ENCODE data around the gene SOX4.

Gene SOX4

DNA sequence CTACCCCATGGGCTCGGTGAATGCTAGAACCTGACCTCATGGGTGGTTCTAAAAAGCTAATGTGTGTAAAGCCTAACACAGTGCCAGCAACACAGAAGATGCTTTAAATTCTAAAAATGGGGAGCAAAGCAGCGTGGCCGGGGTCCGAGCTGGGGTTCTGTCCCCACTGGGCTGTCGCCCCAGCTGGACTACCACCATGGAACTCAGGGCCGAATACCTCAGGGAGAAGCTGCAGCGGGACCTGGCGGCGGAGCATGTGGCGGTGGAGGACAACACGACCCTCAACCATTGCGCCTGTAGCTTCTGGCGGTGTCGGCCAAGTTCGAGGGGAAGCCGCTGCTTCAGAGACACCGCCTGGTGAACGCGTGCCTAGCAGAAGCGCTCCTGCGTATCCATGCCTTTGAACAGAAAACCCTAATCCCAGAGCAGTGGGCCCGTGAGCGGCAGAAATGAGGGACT is 8.4 kb downstream of the SOX4 start:
- peaks cover 12% of the 10 kb centered on the region for H3K4me1 ChIP-seq (ENCODE audit: control insufficient read depth, insufficient read depth, low read length)
- ChIA-PET POLR2A (interaction anchor here (0.6 to 1.5 kb wide), 11 partner anchors 9 to 727 kb away, joined by 3 to 18 read pairs (median 4); partner anchors contain the start of gene SOX4), CTCF (no interaction called here)
- no peak overlapping the region for H3K27ac ChIP-seq (ENCODE audit: extremely low read depth, low read depth, low read length)
- no peak overlapping the region for H3K4me3 ChIP-seq (ENCODE audit: low read depth, low read length)
- TF ChIP-seq SETDB1 (IDR thresholded peaks at IDR 0.05; ENCODE audit: insufficient read length, low read length) (no peak), ZNF202 (tag by site-specific recombination; IDR thresholded peaks at IDR 0.05; ENCODE audit: borderline replicate concordance) (peak; percentile 81; the same call in 1 of the 2 replicates), ZNF157 (tag by site-specific recombination; IDR thresholded peaks at IDR 0.05) (no peak)
- no peaks in the 10 kb centered on the region for H3K9me3 ChIP-seq (ENCODE audit: control insufficient read depth, insufficient read depth, low read depth, low read length)
- H3K36me3 ChIP-seq (ENCODE audit: control insufficient read depth in 2 of 2, insufficient read depth in 1 of 2, low read length in 2 of 2), result peaks cover 19 to 27% of the 10 kb centered on the region in 2 experiments

DNA sequence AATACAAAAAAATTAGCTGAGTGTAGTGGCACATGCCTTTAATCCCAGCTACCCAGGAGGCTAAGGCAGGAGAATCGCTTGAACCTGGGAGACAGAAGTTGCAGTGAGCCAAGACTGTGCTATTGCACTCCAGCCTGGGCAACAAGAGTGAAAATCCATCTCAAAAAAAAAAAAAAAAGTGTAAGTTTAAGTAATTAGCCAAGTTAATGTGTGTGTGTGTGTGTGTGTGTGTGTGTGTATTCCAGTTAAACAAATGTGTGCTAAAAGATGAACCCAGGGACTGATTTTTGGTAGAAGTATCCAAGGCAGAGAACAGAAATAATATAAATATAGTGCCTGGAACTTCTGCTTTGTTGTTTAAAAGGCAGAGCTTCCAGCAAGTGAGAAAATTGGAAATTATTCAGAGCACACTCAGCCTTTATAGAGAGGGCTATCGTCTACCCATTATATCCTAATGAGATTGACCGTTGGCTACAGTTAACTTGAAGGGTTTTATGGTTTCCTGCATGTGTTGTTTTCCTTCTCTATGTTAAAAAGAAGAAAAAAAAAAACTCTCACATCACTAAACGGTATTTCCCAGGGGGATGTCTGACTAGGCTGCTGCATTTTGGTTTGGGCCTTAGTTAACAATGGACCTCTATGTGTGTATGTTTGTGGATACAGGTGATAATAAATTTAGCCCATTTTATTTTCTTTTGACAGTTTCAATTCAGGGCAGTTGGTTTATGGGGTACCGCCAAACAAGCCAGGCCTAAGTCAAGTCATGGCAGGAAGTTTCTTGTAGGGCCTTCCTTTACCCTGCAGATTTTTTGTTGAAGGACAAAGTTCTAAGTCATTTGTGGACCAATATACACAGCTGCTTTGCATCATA is 9.8 kb downstream of the SOX4 start:
- Histone ChIP-seq H3K9me3 (ENCODE audit: control insufficient read depth, insufficient read depth, low read depth, low read length) (no peaks in the 10 kb centered on the region), H3K4me3 (ENCODE audit: low read depth, low read length) (no peak overlapping the region), H3K27ac (ENCODE audit: extremely low read depth, low read depth, low read length) (peak overlapping the region; percentile 21), H3K36me3 (ENCODE audit: control insufficient read depth in 2 of 2, insufficient read depth in 1 of 2, low read length in 2 of 2) (peaks cover 7 to 16% of the 10 kb centered on the region in 2 experiments; a peak in 2 of 3 replicates), H3K4me1 (ENCODE audit: control insufficient read depth, insufficient read depth, low read length) (peaks cover 12% of the 10 kb centered on the region)
- POLR2A ChIA-PET, result interaction anchor here (0.7 to 1.4 kb wide), 5 partner anchors 10 to 761 kb away, joined by 3 to 10 read pairs (median 5); partner anchors contain the start of gene SOX4
- CTCF ChIA-PET, result interaction anchor here (0.6 kb wide), 1 partner anchor 149 kb away, joined by 5 read pairs; no protein-coding TSS in a partner anchor
- TF ChIP-seq ZNF426 (tag by site-specific recombination; IDR thresholded peaks at IDR 0.05) (no peak), ZNF37A (tag by site-specific recombination; IDR thresholded peaks at IDR 0.05) (no peak), ZFP37 (tag by site-specific recombination; IDR thresholded peaks at IDR 0.05) (no peak), KLF1 (tag by site-specific recombination; IDR thresholded peaks at IDR 0.05) (no peak), SP2 (tag by site-specific recombination; IDR thresholded peaks at IDR 0.05) (no peak), TCF7L2 (IDR thresholded peaks at IDR 0.05; ENCODE audit: borderline replicate concordance, low read depth, low read length) (no peak), SCRT1 (tag by site-specific recombination; IDR thresholded peaks at IDR 0.05; ENCODE audit: borderline replicate concordance) (no peak), ZNF501 (tag by site-specific recombination; IDR thresholded peaks at IDR 0.05) (no peak), OVOL3 (tag by site-specific recombination; IDR thresholded peaks at IDR 0.05) (no peak), ZNF747 (tag by site-specific recombination; IDR thresholded peaks at IDR 0.05) (no peak), ZNF561 (tag by site-specific recombination; IDR thresholded peaks at IDR 0.05; ENCODE audit: borderline replicate concordance) (peak; percentile 28; the same call in 1 of the 2 replicates), ZNF677 (tag by site-specific recombination; IDR thresholded peaks at IDR 0.05) (no peak), HOXD13 (CRISPR knock-in tag; IDR thresholded peaks at IDR 0.05; ENCODE audit: borderline replicate concordance) (no peak), ZNF266 (tag by site-specific recombination; IDR thresholded peaks at IDR 0.05; ENCODE audit: low read depth) (no peak), RBAK (tag by site-specific recombination; IDR thresholded peaks at IDR 0.05) (no peak)
- TF ChIP-seq, protein P1, sequence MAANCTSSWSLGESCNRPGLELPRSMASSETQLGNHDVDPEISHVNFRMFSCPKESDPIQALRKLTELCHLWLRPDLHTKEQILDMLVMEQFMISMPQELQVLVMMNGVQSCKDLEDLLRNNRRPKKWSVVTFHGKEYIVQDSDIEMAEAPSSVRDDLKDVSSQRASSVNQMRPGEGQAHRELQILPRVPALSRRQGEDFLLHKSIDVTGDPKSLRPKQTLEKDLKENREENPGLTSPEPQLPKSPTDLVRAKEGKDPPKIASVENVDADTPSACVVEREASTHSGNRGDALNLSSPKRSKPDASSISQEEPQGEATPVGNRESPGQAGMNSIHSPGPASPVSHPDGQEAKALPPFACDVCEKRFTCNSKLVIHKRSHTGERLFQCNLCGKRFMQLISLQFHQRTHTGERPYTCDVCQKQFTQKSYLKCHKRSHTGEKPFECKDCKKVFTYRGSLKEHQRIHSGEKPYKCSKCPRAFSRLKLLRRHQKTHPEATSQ (tag by site-specific recombination; IDR thresholded peaks at IDR 0.05), result no peak
- TF ChIP-seq, protein P2, sequence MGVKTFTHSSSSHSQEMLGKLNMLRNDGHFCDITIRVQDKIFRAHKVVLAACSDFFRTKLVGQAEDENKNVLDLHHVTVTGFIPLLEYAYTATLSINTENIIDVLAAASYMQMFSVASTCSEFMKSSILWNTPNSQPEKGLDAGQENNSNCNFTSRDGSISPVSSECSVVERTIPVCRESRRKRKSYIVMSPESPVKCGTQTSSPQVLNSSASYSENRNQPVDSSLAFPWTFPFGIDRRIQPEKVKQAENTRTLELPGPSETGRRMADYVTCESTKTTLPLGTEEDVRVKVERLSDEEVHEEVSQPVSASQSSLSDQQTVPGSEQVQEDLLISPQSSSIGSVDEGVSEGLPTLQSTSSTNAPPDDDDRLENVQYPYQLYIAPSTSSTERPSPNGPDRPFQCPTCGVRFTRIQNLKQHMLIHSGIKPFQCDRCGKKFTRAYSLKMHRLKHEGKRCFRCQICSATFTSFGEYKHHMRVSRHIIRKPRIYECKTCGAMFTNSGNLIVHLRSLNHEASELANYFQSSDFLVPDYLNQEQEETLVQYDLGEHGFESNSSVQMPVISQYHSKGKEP (tag by site-specific recombination; IDR thresholded peaks at IDR 0.05), result peak; percentile 45; the same call in 1 of the 2 replicates
- TF ChIP-seq, protein P3, sequence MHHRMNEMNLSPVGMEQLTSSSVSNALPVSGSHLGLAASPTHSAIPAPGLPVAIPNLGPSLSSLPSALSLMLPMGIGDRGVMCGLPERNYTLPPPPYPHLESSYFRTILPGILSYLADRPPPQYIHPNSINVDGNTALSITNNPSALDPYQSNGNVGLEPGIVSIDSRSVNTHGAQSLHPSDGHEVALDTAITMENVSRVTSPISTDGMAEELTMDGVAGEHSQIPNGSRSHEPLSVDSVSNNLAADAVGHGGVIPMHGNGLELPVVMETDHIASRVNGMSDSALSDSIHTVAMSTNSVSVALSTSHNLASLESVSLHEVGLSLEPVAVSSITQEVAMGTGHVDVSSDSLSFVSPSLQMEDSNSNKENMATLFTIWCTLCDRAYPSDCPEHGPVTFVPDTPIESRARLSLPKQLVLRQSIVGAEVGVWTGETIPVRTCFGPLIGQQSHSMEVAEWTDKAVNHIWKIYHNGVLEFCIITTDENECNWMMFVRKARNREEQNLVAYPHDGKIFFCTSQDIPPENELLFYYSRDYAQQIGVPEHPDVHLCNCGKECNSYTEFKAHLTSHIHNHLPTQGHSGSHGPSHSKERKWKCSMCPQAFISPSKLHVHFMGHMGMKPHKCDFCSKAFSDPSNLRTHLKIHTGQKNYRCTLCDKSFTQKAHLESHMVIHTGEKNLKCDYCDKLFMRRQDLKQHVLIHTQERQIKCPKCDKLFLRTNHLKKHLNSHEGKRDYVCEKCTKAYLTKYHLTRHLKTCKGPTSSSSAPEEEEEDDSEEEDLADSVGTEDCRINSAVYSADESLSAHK (tag by site-specific recombination; IDR thresholded peaks at IDR 0.05), result peak; percentile 80
- TF ChIP-seq, protein P4, sequence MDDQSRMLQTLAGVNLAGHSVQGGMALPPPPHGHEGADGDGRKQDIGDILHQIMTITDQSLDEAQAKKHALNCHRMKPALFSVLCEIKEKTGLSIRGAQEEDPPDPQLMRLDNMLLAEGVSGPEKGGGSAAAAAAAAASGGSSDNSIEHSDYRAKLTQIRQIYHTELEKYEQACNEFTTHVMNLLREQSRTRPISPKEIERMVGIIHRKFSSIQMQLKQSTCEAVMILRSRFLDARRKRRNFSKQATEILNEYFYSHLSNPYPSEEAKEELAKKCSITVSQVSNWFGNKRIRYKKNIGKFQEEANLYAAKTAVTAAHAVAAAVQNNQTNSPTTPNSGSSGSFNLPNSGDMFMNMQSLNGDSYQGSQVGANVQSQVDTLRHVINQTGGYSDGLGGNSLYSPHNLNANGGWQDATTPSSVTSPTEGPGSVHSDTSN (CRISPR knock-in tag; IDR thresholded peaks at IDR 0.05), result no peak
- TF ChIP-seq, protein P5, sequence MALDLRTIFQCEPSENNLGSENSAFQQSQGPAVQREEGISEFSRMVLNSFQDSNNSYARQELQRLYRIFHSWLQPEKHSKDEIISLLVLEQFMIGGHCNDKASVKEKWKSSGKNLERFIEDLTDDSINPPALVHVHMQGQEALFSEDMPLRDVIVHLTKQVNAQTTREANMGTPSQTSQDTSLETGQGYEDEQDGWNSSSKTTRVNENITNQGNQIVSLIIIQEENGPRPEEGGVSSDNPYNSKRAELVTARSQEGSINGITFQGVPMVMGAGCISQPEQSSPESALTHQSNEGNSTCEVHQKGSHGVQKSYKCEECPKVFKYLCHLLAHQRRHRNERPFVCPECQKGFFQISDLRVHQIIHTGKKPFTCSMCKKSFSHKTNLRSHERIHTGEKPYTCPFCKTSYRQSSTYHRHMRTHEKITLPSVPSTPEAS (tag by site-specific recombination; IDR thresholded peaks at IDR 0.05), result peak; percentile 60
- TF ChIP-seq, protein P6, sequence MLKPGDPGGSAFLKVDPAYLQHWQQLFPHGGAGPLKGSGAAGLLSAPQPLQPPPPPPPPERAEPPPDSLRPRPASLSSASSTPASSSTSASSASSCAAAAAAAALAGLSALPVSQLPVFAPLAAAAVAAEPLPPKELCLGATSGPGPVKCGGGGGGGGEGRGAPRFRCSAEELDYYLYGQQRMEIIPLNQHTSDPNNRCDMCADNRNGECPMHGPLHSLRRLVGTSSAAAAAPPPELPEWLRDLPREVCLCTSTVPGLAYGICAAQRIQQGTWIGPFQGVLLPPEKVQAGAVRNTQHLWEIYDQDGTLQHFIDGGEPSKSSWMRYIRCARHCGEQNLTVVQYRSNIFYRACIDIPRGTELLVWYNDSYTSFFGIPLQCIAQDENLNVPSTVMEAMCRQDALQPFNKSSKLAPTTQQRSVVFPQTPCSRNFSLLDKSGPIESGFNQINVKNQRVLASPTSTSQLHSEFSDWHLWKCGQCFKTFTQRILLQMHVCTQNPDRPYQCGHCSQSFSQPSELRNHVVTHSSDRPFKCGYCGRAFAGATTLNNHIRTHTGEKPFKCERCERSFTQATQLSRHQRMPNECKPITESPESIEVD (tag by site-specific recombination; IDR thresholded peaks at IDR 0.05), result peak; percentile 72
